Skeletal muscle cell (primary cell): ENCODE data around the gene CCSAP.

Source experiments
- DNase-seq: peaks from one replicate; pipeline ENCODE4 v3.0.0-alpha.2; 2010; ENCODE audit warnings: low read depth
- H3K4me3 ChIP-seq: 2 replicates; pipeline ENCODE4 v1.5.1; 2011; ENCODE audit warnings: low read depth, mild to moderate bottlenecking, control low read depth, low read length, moderate library complexity

Gene CCSAP

GRCh38 chr1:229272164-229273158 is 70.4 kb downstream of the CCSAP start:
- DNase-seq, result no peak

GRCh38 chr1:229271448-229272159 is 71.2 kb downstream of the CCSAP start:
- peak overlapping the region; percentile 72 for H3K4me3 ChIP-seq
- no peak for DNase-seq

More at GRCh38 chr1:229272164-229273158, 70.4 kb downstream of the CCSAP start:
- peak overlapping the region; percentile 72 for H3K4me3 ChIP-seq
